NCI-H2227 (cell line): ENCODE measurements around the gene KLK4.
"Not testable (repeated sequence)": the region's sequence is repeated elsewhere in the genome, so short reads cannot be mapped to it uniquely, and the experiment has no call there.

ENCODE experiments used
- DNase-seq: peaks from one replicate; lab custom pipeline; 2025; ENCODE audit not compliant: unreplicated experiment; lab: John Stamatoyannopoulos, UW

The KLK4 gene

GRCh38 chr19:50916069-50916468, 4.9 kb upstream of the KLK4 start:
- no peak for DNase-seq

- DNase-seq: no peak
Observed at GRCh38 chr19:50912727-50913716, 1.8 kb upstream of the KLK4 start.

GRCh38 chr19:50912102-50912599, 956 bp upstream of the KLK4 start:
- no peak for DNase-seq

GRCh38 chr19:50910722-50911121, 473 bp downstream of the KLK4 start:
- DNase-seq: no peak

GRCh38 chr19:50909240-50910070, 1.7 kb downstream of the KLK4 start:
- peak; percentile 87 for DNase-seq

GRCh38 chr19:50908336-50908735, 2.9 kb downstream of the KLK4 start:
- no peak for DNase-seq

GRCh38 chr19:50906217-50906616, 5.0 kb downstream of the KLK4 start:
- DNase-seq: peak; percentile 13

- DNase-seq: no peak
Observed at GRCh38 chr19:50902640-50903039, 8.6 kb downstream of the KLK4 start.

- DNase-seq: no peak
Observed at GRCh38 chr19:50899569-50899968, 11.6 kb downstream of the KLK4 start.

- no peak for DNase-seq
Observed at GRCh38 chr19:50898018-50898417, 13.2 kb downstream of the KLK4 start.

GRCh38 chr19:50897612-50898011, 13.6 kb downstream of the KLK4 start:
- no peak for DNase-seq

GRCh38 chr19:50897191-50897607, 14.0 kb downstream of the KLK4 start:
- no peak for DNase-seq

GRCh38 chr19:50896591-50897190, 14.5 kb downstream of the KLK4 start:
- DNase-seq: no peak

GRCh38 chr19:50896089-50896590, 15.1 kb downstream of the KLK4 start:
- DNase-seq: not testable (repeated sequence)

- no peak for DNase-seq
Observed at GRCh38 chr19:50894478-50895356, 16.5 kb downstream of the KLK4 start.

- DNase-seq: no peak
Observed at GRCh38 chr19:50893047-50893736, 18.0 kb downstream of the KLK4 start.

GRCh38 chr19:50891253-50891625, 20.0 kb downstream of the KLK4 start:
- no peak for DNase-seq

GRCh38 chr19:50890422-50891252, 20.6 kb downstream of the KLK4 start:
- DNase-seq: no peak

- no peak for DNase-seq
Observed at GRCh38 chr19:50889638-50890037, 21.6 kb downstream of the KLK4 start.
